Measurements from ENCODE around the gene NUMBL. TPM values are rescaled to one million over a fixed set of nuclear protein-coding genes. Genes with fewer than 3 reads are reported as not detected.
A peak's percentile ranks its signal among the peaks of the same experiment; 100 is the strongest.

The NUMBL gene
- total and polyA plus RNA-seq, 2 of the 4 experiments (the other 2 are of a cell fraction), result 6.3 to 29.0 TPM

DNA sequence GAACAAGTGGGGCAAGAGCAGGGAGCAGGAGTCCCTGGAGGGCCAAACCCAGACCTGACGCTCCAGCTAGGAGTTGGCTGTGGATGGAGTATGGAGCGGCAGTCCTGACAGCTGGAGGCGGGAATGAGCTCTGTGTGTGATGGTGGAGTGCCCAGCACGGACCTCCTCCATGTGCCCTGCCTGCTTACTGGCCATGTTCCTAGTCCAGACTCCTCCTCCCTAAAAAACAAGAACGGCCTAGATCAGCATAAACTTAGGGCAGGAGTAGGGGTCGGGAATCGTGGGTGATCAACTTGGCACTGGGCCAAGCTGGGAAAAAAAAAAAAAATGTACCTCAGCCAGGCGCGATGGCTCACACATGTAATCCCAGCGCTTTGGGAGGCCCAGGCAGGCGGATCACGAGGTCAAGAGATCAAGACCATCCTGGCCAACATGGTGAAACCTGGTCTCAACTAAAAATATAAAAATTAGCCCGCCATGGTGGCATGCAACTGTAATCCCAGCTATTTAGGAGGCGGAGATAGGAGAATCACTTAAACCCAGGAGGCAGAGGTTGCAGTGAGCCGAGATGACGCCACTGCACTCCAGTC is 59.8 kb downstream of the NUMBL start:
- intact Hi-C loops (cut with micrococcal nuclease), result no loop called here
- H3K4me1 ChIP-seq (ENCODE audit: control insufficient read depth, insufficient read depth, low read length), result peaks cover 14% of the 10 kb centered on the region
- H3K9me1 ChIP-seq (ENCODE audit: insufficient read depth, low read length), result peaks cover 18% of the 10 kb centered on the region
- H4K91ac ChIP-seq (ENCODE audit: insufficient read depth, low read depth, low read length), result no peak overlapping the region
- peak overlapping the region; percentile 16; the same call in 1 of the 2 replicates for H2BK20ac ChIP-seq (ENCODE audit: low read depth, low read length)
- no peak for DNase-seq
- H3K4ac ChIP-seq (ENCODE audit: low read depth, low read length), result peak overlapping the region; percentile 11; the same call in 1 of the 2 replicates
- H2AK9ac ChIP-seq (replicated peaks; ENCODE audit: low read depth, low read length, poor library complexity), result peak overlapping the region; percentile 76
- no peaks in the 10 kb centered on the region for H4K20me1 ChIP-seq (ENCODE audit: insufficient read depth, low read length)
- no peaks in the 10 kb centered on the region for H3K27me3 ChIP-seq (ENCODE audit: control insufficient read depth, insufficient read depth, low read length)
- no peak overlapping the region for H3K56ac ChIP-seq (ENCODE audit: extremely low read depth, insufficient read depth, low read length)
- H3K9ac ChIP-seq (ENCODE audit: low read depth, low read length), result no peak overlapping the region
- H3K9me3 ChIP-seq (ENCODE audit: control insufficient read depth, insufficient read depth, low read length), result no peaks in the 10 kb centered on the region
- H3K4me2 ChIP-seq (ENCODE audit: low read depth, low read length), result no peak overlapping the region
- H3K14ac ChIP-seq (replicated peaks; ENCODE audit: low read depth, low read length), result no peak overlapping the region
- no peak overlapping the region for H3K18ac ChIP-seq (ENCODE audit: low read depth, low read length)
- no peak for TF ChIP-seq MXI1 (IDR thresholded peaks at IDR 0.05; ENCODE audit: borderline replicate concordance, low read depth, low read length)
- TF ChIP-seq FOS (IDR thresholded peaks at IDR 0.05; ENCODE audit: low read depth, low read length), result no peak
- TF ChIP-seq POLR2A (IDR thresholded peaks at IDR 0.05; ENCODE audit: low read depth, low read length), result no peak
- TF ChIP-seq, protein P1, sequence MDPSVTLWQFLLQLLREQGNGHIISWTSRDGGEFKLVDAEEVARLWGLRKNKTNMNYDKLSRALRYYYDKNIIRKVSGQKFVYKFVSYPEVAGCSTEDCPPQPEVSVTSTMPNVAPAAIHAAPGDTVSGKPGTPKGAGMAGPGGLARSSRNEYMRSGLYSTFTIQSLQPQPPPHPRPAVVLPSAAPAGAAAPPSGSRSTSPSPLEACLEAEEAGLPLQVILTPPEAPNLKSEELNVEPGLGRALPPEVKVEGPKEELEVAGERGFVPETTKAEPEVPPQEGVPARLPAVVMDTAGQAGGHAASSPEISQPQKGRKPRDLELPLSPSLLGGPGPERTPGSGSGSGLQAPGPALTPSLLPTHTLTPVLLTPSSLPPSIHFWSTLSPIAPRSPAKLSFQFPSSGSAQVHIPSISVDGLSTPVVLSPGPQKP (IDR thresholded peaks at IDR 0.05; ENCODE audit: borderline replicate concordance, low read depth, low read length), result no peak
- no peak for TF ChIP-seq NFE2L2 (IDR thresholded peaks at IDR 0.05; ENCODE audit: low read depth, low read length)
- no peak for TF ChIP-seq BHLHE40 (IDR thresholded peaks at IDR 0.05; ENCODE audit: low read depth, low read length)
- TF ChIP-seq RCOR1 (IDR thresholded peaks at IDR 0.05; ENCODE audit: insufficient replicate concordance, low read length), result no peak
- no peak for TF ChIP-seq RAD21 (IDR thresholded peaks at IDR 0.05; ENCODE audit: low read length)
- TF ChIP-seq SMC3 (IDR thresholded peaks at IDR 0.05; ENCODE audit: low read depth, low read length), result no peak
- H2AK5ac ChIP-seq (ENCODE audit: low read depth, low read length), result 0 out of 2 replicates have a peak overlapping the region, but pooled peaks have one; percentile 46
- ATAC-seq (ENCODE audit: low read depth), result no peak
- H2BK120ac ChIP-seq (ENCODE audit: low read depth, low read length), result no peak overlapping the region
- CTCF ChIA-PET, result no interaction called here
- 65% methylated on average over 2 of the region's 16 CpGs; no CpG with 5 or more reads in 1 of the 2 experiments for WGBS, 2 experiments (ENCODE audit: extremely low coverage in 2 of 2, insufficient read length in 1 of 2)
- no peak overlapping the region for H3K23ac ChIP-seq (ENCODE audit: low read depth, low read length)
- BruUV-seq (replicated peaks), result no TSS peak
- POLR2A ChIA-PET (ENCODE audit: unreplicated experiment), result no interaction called here
- no peak overlapping the region; the same call in 2 of the 3 replicates for H2BK15ac ChIP-seq (ENCODE audit: low read depth, low read length)
- H4K8ac ChIP-seq (ENCODE audit: low read depth in 2 of 2, low read length in 2 of 2), result peak overlapping the region in 1 of 2 experiments; percentile 42; a peak in 1 of 4 replicates
- H2AFZ ChIP-seq (replicated peaks; ENCODE audit: low read length, poor library complexity), result no peak overlapping the region
- no peak overlapping the region for H3K4me3 ChIP-seq (ENCODE audit: insufficient read depth, low read depth, low read length)
- no peak overlapping the region for H4K5ac ChIP-seq (ENCODE audit: low read depth, low read length)
- H2BK5ac ChIP-seq (ENCODE audit: low read depth, low read length, poor library complexity, severe bottlenecking), result no peak overlapping the region
- no peak overlapping the region for H3K27ac ChIP-seq (ENCODE audit: insufficient read depth, low read length)
- H3K79me1 ChIP-seq (ENCODE audit: low read depth in 1 of 2, low read length in 2 of 2), result 0 out of 4 replicates have a peak, but pooled peaks cover 0 to 4% of the 10 kb centered on the region in 2 experiments
- dilution Hi-C loops (cut with HindIII; ENCODE audit: low sequenced_read_pairs, unreplicated experiment), result no loop called here
- in situ Hi-C loops (cut with MboI; ENCODE audit: low sequenced_read_pairs), result no loop called here
- H3K36me3 ChIP-seq (ENCODE audit: control insufficient read depth, insufficient read depth, low read length), result peaks cover 43% of the 10 kb centered on the region
